Measurements from ENCODE around the gene HLA-DRB5. TPM values are rescaled to one million over a fixed set of nuclear protein-coding genes. Genes with fewer than 3 reads are reported as not detected.

Gene HLA-DRB5
- total RNA-seq, 4 donors from 2014 or later, result 0.76 to 171 (median 107) TPM; not detected in 1

Small RNAs within 50 kb of the gene (small RNA-seq; reads per million reads assigned to genes)
- not detected for gene RNU1-61P

Other genes with a start within 250 kb of the HLA-DRB5 start
- not detected for gene TSBP1, start 158.4 kb downstream of the HLA-DRB5 start, total RNA-seq
- gene BTNL2, start 123.1 kb downstream of the HLA-DRB5 start, total RNA-seq, result not detected
- gene HLA-DRA, start 90.4 kb downstream of the HLA-DRB5 start, total RNA-seq, result 100 to 1,000 TPM; 130 to 356 (median 227) TPM
- 100 to 1,000 TPM in 2 of 4 donors, 10 to 100 TPM in 2; 15.9 to 197 (median 79.2) TPM for gene HLA-DRB1, start 59.6 kb upstream of the HLA-DRB5 start, total RNA-seq
- 10 to 100 TPM in 3 of 4 donors, 1 to 10 TPM in 1; 3.8 to 41.8 (median 22.7) TPM for gene HLA-DQA1, start 107.1 kb upstream of the HLA-DRB5 start, total RNA-seq
- 10 to 100 TPM in 2 of 4 donors, 1 to 10 TPM in 1, not detected in 1; 4.9 to 31.2 (median 17.9) TPM for gene HLA-DQB1, start 136.4 kb upstream of the HLA-DRB5 start, total RNA-seq
- gene HLA-DQA2, start 211.1 kb upstream of the HLA-DRB5 start, total RNA-seq, result 1 to 10 TPM in 1 of 4 donors, not detected in 3; 4.4 TPM
- gene HLA-DQB2, start 233.2 kb upstream of the HLA-DRB5 start, total RNA-seq, result 1 to 10 TPM in 1 of 4 donors, under 1 TPM in 1, not detected in 2; 0.41 to 9.8 TPM

Measured in uterus (tissue), 4 donors.